Amniotic epithelial cell (primary cell): Measurements from ENCODE around the gene PRL.

ENCODE experiments used
- DNase-seq: peaks from one replicate; pipeline ENCODE4 v3.0.0-alpha.2; 2010; ENCODE audit warnings: low read depth

PRL gene

DNA sequence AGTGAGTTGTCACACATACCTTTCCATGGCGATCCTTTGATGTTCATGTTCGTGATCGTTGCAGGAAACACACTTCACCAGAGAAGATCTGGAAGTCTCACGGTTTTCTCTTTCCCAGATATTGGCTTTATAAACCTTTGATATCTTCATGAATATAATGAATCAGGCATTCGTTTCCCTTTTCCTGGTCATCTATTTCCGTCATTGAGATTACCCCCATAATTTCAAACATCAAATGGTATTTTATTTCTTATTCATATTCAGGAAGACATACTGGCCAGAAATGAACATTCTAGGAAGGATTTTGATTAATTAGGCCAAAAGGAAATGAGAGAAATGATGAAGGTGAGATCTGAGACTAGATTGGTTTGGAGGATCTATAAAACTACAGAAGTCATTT is at the start of gene PRL:
Gene PRL, minus strand, starts transcription at position 101 of the 400 bp plus-strand sequence. Its CDS starts 54 bp downstream, at position 47.
- no peak for DNase-seq

DNA sequence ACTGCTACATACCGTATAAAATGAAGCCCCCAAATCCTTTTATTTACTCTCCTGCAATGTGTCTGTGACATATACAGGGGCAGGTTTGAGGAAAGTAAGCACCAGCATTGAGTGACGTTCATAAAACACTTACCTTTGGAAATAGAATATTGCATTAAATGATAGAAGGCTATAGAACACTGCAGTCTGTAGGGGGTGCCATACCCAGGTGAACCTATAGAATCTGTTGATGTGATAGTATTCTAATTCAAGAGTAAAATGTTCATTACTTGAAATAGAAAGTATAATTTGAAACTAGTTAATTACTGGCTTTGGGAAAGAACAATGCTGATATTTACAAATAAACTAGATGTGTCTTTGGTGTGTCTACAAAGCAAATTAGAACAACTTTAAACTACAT is 47.0 kb upstream of the PRL start:
- no peak for DNase-seq

DNA sequence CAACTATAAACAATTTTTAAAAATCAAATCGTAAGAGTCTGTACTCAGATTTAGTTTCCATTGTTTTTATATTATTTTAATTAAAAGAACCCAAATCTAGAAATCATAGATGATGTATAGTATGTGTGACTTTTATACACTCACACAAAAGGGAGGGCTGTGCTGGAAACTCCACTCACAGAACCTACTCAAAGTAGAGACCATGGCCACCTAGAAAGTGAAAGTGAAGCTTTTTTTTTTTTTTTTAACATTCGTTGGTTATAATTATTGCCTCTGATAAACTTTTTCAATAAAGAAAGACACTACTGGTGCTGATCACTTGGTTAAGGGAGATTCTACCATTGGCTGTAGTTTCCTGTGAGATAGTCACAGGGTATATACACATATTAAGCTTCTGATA is 37.9 kb upstream of the PRL start:
- DNase-seq = no peak

DNA sequence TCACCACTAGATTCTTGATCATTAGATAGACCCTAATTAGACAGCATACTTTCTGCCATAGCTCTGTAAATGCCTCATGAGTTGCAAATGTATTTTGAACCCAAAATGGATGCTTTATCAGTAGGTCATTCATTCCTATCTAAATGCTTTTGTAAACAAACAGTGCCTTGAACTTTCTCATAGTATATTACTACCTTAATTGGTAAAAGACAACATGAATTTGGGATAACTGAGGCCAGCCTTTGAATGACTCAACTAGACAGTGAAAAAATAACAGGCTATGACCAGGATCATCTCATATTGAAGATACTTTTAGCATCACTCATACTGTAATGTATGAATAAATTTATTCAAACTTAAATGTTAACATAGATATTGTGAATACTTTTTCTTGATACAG is 37.0 kb upstream of the PRL start:
- peak; percentile 53 for DNase-seq

DNA sequence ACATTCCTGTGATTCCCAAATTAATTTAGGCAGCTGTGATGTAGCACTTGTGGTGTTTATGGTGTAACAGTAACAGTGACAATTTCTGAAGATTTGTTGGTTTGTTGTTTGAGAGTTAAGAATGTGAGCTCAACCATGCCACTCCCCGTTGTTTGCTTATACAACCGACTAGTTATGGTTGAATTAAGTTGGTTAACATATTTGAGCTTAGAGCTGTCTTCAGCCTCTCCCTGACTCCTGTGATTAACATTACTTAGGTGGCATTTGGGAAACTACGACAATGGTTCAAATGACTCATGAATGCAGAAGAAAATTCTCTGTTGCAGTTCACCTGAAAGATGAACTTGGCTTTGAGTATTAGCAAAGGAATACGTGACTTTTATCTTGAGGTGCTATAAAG is 35.9 kb upstream of the PRL start:
- no peak for DNase-seq

DNA sequence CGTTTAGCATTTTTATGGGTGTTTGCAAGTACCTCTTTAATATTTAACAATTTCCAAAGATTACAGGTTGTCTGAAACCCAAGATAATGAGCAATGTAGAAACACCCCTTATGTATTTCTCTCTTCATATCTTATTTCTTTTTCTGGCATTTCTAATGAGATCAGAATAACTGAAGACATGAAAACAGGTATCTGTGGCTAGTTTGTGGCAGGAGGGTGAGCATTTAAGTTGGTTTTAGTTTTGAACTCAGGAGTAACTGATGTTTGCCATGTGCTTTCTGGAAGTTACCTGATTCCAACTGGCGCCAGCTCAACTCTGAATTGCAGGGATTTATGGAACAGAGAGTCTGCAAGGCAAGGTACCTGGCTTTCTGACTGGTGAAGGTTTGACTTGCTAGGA is 35.4 kb upstream of the PRL start:
- DNase-seq = no peak

DNA sequence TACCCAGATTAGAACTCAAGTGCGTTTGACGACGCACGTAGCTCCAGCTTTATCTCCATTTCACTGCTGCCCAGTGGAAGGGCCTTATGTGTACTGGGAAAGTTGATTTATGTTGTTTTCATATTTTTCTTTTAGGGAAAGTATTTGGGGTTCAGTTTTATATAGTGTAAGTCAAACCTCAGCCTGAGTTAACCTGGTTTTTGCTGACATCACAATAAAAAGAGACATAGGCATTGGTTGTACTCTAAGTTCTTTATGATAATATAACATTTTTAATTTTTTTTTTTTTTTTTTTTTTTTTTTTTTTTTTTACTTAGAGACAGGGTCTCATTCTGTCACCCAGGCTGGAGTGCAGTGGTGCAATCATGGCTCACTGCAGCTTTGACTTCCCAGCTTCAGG is 34.1 kb upstream of the PRL start:
- no peak for DNase-seq

DNA sequence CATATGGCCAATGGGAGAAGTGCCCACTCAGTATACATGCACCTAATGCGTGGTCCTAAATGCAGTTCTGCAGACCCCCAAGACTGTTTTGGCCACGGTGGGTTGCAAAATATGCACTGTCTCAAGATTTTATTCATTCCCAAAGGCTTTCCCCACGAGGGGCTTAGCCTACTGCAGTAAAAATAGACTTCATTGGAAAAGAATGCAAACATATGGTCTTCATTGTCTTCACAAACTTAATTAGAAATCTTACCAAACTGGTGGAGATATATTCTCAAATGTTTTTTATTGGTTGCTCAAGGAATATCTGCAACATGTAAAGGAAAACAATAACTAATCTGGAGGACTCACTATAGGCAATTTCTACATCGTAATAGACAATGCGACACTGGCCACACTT is 31.6 kb upstream of the PRL start:
- no peak for DNase-seq

DNA sequence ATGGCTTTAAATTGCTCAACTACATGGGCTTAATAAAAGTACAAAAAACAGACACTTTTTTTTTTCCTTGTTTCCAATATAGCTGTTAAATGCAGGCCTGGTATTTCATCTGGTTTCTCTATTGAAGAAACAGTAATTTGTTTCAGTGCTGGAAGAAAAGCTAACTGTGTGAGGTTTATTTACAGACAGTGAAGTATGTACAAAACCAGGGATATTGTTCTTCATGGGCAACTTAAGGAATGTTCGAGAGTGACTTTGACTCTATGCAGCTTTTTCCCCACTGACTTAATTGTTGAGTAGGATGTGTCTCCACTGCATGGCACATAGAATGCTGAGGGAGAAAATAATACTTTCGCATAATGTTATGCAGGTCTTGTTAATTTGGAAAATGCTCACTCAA is 31.0 kb upstream of the PRL start:
- DNase-seq = no peak

DNA sequence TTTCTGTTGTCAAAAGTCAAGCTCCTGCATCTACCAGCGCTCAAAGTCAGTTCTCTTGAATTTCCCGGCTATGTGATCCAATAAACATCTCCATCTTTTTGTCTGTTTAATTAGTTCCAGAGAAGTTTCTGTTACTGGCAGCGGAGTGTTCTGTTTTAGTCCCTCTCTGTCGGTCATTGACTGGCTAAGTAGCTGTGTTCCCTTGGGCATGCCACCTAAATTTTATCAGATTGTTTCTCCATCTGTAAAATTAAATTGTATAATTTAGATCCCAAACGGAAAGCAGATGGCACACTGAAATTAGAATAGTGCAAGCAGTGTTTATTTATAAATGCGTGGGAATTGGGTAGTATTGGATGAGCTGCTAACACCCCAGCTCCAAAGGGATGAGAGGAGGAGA is 29.7 kb upstream of the PRL start:
- no peak for DNase-seq

DNA sequence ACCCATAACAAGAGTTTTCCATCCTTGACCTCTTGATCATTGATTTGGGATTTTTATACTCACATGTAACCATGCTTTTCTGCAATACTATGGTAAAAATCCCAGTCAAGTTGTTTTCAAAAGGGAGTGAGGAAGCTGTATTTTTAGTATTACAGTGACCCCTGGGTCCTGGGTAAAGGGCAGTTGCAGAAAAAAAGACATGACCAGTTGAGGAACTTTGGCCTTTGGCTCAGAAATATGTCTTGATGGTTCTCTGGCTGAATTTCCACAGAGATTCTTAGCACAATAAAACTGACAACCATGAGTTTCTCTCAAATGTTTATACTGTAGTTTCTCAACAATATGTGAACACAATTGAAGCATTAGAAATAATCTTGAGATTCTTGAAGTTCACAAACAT is 28.6 kb upstream of the PRL start:
- DNase-seq = no peak

DNA sequence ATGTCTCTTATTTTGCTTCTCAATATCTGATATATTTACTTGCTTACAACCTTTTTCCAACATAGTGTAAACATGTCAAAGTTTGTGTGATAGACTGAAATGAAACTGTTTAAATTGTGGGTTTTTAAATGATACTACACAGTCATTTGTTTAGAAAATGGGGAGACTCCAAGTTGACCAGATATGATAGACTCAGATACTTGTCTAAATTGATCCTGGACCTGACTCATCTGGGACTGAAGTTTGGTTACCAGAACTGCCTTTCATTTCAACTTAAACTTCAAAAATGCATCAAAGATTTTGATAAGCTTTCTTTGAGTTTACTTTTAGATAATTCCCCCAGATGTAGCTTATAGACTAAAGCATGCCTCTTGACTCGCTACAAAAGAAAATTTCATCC is 27.0 kb upstream of the PRL start:
- DNase-seq = no peak

DNA sequence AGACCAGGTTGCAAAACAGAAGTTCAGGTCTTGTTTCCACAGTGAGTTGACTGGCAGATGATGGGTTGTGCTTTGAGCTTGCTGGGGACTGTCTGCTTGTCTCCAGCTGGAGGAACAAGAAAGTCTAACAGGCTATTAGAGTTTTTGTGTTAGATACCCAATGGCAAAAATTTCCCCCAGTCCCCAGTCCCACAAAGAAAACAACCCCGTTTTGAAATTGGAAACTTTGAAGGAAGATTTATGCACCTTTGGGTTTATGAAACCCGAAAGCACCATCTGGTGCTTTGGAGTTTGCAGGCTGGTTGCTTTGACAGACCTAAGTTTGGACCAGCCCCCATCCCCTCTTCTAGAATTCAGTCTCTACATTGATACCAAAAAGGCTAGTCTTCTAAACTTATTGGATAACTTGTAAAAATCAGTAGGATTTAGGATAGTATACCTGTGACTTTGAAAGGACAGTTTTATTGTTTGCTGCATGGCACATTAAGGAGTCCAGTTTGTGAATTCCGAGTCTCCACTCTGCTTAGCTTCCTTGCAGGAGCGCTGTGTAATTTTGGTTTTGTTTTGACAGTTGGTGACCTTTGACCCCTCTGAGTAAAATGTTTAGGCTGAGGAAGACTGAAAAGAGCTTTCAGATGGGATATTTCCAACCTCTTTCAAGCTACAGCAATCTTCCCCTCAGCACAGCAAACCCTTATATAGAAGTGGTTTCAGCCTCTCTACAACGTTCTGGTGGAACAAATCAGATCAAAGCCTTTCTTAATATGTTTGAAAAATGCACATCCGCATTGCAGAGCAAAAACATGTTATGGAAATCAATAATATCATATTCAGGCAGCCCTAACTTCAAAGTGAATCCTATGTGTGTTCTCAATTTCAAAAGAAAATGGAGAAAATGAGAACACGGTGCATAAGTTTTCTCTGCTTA is 25.5 kb upstream of the PRL start:
- DNase-seq = no peak

DNA sequence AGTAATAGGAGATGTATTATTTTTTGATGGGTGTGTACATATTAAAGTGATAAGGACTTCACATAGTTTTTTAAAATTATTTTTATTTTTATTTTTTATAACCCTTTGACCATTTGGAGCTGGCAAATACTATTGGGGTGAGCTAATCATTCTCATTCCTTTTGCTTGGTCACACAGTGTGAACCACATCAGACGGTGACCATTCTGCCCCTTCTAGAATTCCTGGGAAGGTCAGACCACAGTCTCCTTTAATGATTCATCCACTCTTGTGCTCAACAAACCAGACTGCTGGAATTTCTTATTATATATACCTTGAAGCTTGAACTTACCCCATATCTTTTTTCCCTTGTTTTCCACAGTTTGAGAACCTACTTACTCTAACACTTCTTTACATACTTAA is 23.9 kb upstream of the PRL start:
- peak; percentile 89 for DNase-seq

DNA sequence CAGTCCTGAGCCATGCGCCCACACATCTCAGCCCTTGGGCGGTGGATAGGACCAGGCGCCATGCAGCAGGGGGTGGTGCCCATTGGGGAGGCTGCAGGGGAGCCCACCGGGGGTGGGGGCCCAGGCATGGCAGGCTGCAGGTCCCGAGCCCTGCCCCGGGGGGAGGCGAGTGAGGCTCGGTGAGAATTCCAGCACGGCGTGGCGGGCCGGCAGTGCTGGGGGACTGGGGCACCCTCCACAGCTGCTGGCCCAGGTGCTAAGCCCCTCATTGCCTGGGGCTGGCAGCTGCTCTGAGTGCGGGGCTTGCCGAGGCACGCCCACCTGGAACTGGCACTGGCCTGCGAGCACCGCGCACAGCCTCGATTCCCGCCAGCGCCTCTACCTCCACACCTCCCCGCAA is 21.6 kb upstream of the PRL start:
- DNase-seq = no peak

DNA sequence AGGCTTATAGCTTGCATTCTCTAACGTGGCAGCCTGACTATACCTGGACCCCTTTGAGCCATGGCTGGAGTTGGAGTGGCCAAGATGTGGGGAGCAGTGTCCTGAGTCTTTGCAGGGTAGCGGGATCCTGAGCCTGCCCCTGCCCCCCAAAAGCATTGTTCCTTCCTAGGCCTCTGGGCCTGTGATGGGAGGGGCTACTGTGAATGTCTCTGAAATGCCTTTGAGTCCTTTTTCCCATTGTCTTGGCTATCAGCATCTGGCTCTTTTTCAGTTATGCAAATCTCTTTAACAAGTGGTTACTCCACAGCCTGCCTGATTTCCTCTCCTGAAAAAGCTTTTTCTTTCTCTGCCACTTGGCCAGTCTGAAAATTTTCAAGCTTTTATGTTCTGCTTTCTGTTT is 17.0 kb upstream of the PRL start:
- no peak for DNase-seq

DNA sequence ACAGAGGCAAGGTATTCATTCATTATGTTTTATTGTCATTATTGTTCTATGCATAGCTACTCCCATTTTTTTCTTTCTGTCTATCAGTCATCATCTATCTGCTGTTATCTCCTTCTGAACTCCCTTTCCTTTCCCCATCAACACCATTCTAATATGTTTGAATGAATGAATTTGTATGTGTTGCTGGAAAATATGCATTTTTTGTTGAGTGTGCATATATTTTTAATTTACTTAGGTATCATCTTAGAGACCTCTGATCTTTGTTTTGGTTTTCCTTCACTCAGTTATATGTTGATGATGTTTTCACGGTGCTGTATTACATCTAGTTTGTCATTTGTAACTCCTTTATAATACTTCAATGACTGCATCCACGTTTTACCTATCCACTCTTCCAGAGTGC is 12.1 kb upstream of the PRL start:
- no peak for DNase-seq

DNA sequence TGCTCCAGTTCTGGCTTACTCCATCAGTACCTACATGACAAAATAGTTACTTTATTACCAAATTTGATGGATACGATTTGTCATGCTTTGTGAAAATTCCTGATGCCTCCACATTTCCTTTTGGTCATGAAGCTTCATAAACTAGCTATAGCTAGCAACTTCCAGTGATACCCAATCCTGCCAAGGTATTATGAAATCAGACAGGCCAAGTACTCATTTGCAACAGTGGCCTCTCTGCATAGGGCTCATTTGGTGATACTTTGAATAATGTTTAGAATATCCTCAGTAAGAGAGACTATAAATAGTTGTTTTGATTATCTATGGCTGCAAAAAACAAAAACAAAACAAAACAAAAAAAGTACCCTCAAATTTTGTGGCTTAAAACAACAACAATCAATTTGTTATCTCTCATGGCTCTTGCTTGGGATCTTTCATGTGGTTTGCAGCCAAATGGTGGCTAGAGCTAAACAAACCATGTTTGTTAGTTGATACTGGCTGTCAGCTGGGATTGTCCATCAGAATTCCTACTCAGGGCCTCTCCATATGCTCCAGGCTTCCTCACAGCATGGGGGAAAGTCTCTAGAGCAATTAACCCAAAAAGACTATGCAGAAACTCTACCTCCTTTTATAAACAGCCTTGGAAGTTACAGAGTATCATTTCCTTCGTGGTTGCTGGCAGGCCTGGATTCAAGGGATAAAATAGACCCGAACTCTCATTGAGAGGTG is 10.1 kb upstream of the PRL start:
- DNase-seq = no peak

DNA sequence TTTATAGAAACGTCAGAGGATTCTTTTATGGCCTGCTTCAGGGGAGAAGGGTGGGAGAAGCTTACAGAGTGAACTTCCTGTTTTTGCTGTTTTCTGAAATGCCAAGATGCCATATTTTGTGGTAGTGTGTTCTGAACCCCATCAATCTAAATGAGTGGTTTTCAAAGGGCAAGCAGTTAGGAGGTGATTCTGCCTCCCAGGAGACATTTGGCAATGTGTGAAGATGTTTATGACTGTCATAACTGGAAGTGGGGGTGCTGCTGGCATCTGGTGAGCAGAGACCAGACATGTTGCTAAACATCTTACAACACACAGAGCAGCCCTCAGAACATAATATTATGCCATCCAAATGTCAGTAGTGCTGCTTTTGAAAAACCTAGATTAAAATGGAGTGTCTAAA is 6.0 kb upstream of the PRL start:
- peak; percentile 77 for DNase-seq

DNA sequence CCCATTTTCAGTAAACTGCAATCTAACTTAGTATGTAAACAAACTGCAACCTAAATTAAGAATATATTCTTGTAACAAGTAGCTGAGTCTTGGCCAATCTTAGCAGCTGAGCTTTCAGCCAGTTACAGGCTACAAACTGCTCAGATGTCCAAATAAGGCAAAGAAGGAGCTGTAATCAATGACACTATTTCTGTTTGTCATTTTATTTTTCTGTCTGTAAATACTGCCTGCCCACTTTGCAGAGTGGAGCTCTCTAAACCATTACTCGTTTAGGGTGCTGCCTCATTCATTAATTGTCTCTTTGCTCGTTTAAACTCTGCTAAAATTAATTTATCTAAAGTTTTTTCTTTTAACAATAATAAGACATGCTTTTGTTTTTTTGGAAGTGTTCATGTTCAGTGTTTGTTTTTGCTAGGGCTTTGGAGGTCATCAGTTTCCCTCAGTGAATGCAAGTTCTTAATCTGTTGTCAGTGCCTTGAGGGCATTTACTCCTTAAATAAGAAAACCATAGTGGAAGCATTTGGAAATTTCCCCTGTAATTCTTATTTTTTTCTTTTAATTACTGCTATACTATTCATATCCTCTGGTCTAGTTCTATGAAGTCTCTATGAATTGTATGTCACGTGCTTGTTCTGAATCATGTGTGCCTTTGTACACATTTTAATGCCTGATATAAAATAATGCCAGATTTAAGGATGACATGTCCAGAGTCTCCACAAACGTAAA is 3.6 kb upstream of the PRL start:
- DNase-seq = no peak

DNA sequence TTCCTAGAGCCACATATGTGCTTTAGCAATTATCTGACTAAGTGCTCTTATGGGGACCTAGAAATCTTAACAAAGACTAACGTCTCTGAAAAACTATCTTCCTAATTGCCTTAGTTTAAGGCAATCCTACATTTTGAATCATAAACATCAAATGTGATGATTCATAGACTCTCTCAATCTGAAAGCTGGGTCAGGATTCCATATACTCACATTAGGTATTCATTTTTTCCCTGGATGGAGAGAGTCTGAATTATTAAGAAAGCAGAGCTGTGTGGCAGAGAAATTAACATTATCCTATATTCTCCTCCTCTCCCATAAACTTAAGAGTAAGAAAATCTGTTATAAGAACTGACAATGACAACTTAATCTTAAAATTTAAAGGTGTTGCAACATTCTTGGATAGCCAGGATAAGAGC is 1.6 kb upstream of the PRL start:
- DNase-seq = peak; percentile 65

DNA sequence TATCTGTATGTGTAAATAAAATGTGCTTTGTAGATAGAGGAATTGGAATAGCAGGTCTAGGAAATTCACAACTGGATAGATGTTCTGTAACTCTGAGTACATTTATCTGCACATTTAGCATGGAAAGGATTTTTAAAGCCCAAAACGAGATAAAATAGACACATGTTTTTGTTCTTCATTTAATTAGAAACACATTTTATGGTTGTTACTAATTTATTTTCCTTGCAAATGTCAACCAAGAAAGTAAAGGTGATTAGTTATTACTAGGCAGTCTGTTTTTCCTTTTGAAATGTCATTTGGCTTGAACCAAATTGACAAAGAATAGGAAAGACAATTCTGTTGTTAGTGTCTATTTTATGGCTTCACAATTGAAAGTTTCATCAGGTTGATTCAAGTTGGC is 769 bp downstream of the PRL start:
- DNase-seq = no peak

DNA sequence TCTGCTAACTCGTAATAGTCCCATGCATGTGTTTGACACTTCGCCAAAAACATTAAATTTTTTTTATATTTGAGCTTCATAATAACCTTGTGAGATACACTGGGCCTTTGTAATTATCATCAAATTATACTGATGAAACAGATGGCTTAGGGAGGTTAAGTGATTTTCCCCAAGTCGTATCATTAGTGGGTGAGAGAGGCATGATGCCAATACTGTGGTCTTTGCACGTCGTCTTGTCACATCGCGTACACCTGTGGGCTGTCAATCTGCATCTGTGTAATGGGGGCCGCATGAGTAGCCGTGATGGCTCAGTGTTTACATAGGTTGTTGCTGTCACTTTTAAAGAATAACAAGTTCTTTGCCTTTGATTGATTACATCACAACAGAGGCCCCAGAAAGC is 1.7 kb downstream of the PRL start:
- no peak for DNase-seq
